HepG2 (cell line): Measurements from ENCODE around the gene SOSTDC1. TPM values are rescaled to one million over a fixed set of nuclear protein-coding genes. Genes with fewer than 3 reads are reported as not detected.

ENCODE experiments used
- ATF1 ChIP-seq: IDR thresholded peaks from 2 replicates; pipeline ENCODE4 v1.6.1; 2016; ENCODE audit warnings: mild to moderate bottlenecking, control low read depth
- GFI1 ChIP-seq: sonication (generic); formaldehyde crosslinking; IDR thresholded peaks from 2 replicates; pipeline ENCODE4 v1.5.0; 2020; ENCODE audit warnings: missing genetic modification reagents, mild to moderate bottlenecking, borderline replicate concordance
- NFE2L1 ChIP-seq: sonication (generic); formaldehyde crosslinking; IDR thresholded peaks from 2 replicates; pipeline ENCODE4 v1.4.0; 2020; ENCODE audit warnings: missing genetic modification reagents, mild to moderate bottlenecking, borderline replicate concordance
- RBFOX2 ChIP-seq: fragments of 200-400 bp; formaldehyde crosslinking; IDR thresholded peaks from 2 replicates; pipeline ENCODE4 v1.6.1; 2017; ENCODE audit warnings: low read depth, mild to moderate bottlenecking, low read length
- YEATS4 ChIP-seq: sonication (generic); formaldehyde crosslinking; IDR thresholded peaks from 2 replicates; pipeline ENCODE4 v1.4.0; 2020; ENCODE audit warnings: missing genetic modification reagents, borderline replicate concordance
- ZBTB7A ChIP-seq: sonication (generic); formaldehyde crosslinking; IDR thresholded peaks from 2 replicates; pipeline ENCODE4 v1.8.0; 2022; ENCODE audit warnings: mild to moderate bottlenecking, missing genetic modification reagents
- polyA plus RNA-seq, 8 experiments: library from polyadenylated mRNA; depleted of rRNA in 3 of 8; stranded (reverse) in 7 of 8; unstranded in 1 of 8; fragments of >200 nt; fragmentation: Illumina TruSeq in 4 of 8; extraction: Trizol in 4 of 8; gene quantifications; 2 replicates each; pipeline versions ENCODE4 v1.2.1 to v1.2.3, GENCODE V29; 2011 to 2016; ENCODE audit warnings: low read depth in 4 of 8, missing spikeins in 1 of 8, mixed read lengths in 1 of 8; ENCODE audit not compliant: insufficient read depth in 1 of 8
- total RNA-seq, 5 experiments: library from RNA; depleted of rRNA; stranded (reverse); fragments of >200 nt; fragmentation: Illumina TruSeq; extraction: Trizol; gene quantifications; 2 replicates each; pipeline ENCODE4 v1.2.3, GENCODE V29; 2016; ENCODE audit warnings: low read depth in 1 of 5
- TF ChIP-seq, protein P1 (sequence below), 2 experiments: sonication (generic) in 1 of 2; formaldehyde crosslinking in 1 of 2; IDR thresholded peaks; 2 replicates each; pipeline versions ENCODE4 v1.5.1 to v1.6.1; 2011 to 2020; ENCODE audit warnings: borderline replicate concordance in 1 of 2, low read depth in 1 of 2, low read length in 1 of 2, mild to moderate bottlenecking in 1 of 2, missing genetic modification reagents in 1 of 2, moderate library complexity in 1 of 2
- TF ChIP-seq, protein P2 (sequence below): sonication (generic); formaldehyde crosslinking; IDR thresholded peaks from 2 replicates; pipeline ENCODE4 v1.4.0; 2020; ENCODE audit warnings: missing genetic modification reagents, low read depth, mild to moderate bottlenecking, borderline replicate concordance
- TF ChIP-seq, protein P3 (sequence below): sonication (generic); formaldehyde crosslinking; IDR thresholded peaks from 2 replicates; pipeline ENCODE4 v1.4.0; 2020; ENCODE audit warnings: mild to moderate bottlenecking, low read depth, missing genetic modification reagents
- TF ChIP-seq, protein P4 (sequence below): sonication (generic); formaldehyde crosslinking; IDR thresholded peaks from 2 replicates; pipeline ENCODE4 v1.5.0; 2020; ENCODE audit warnings: missing genetic modification reagents
- TF ChIP-seq, protein P5 (sequence below): sonication (generic); formaldehyde crosslinking; IDR thresholded peaks from 2 replicates; pipeline ENCODE4 v1.8.0; 2022; ENCODE audit warnings: missing genetic modification reagents, mild to moderate bottlenecking, borderline replicate concordance
- TF ChIP-seq, protein P6 (sequence below): sonication (generic); formaldehyde crosslinking; IDR thresholded peaks from 2 replicates; pipeline ENCODE4 v1.4.0; 2020; ENCODE audit warnings: missing genetic modification reagents

SOSTDC1 gene
- total and polyA plus RNA-seq, 2 of the 13 experiments (the other 11 are each of a cell fraction or from before 2014, with no cell fraction given): not detected

DNA sequence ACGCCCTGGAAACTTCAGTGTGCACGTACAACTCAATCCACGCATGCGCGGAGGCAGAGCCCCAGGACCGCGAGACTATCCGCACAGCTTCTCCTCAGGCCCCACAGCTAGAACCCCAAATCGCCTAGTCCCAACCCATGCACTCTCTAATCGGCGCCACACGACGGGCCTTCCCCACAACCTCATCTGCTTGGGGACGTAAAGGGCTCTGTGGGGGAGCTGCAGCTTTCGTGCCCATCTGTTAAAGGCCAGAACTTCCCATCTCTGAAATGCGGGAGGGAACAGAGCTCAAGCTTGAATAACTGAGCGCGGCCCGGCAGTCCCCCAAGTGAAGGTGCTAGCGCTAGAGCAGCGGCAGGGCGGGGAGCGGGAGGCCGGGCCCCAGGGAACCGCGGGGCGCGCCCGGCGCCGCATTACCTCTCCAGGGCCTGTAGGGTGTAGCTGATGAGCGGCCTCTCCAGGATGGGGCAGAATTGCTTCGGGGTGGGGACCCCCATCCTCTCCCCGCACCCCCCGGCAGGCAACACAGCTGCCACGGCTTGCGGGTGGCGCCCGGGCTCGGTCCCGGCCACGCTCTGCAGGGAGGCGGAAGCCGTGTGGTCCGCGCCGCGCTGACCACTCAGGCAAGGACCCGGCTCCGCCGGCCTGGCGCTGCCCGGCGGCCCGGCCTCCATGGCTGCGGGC lies 44.7 kb downstream of the SOSTDC1 start (continued):
- TF ChIP-seq GFI1 (CRISPR knock-in tag) (no peak; the same call in 1 of the 2 replicates), NFE2L1 (CRISPR knock-in tag) (0 out of 2 replicates have a peak, but pooled peaks have one; percentile 27), RBFOX2 (peak; percentile 82), ZBTB7A (CRISPR knock-in tag) (no peak; the same call in 1 of the 2 replicates), ATF1 (CRISPR knock-in tag) (no peak), YEATS4 (CRISPR knock-in tag) (peak; percentile 60; the same call in 1 of the 2 replicates)
- TF ChIP-seq, protein P1, sequence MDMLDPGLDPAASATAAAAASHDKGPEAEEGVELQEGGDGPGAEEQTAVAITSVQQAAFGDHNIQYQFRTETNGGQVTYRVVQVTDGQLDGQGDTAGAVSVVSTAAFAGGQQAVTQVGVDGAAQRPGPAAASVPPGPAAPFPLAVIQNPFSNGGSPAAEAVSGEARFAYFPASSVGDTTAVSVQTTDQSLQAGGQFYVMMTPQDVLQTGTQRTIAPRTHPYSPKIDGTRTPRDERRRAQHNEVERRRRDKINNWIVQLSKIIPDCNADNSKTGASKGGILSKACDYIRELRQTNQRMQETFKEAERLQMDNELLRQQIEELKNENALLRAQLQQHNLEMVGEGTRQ (IDR thresholded peaks at IDR 0.05; ENCODE audit: low read depth, low read length): no peak
- TF ChIP-seq, protein P1 (CRISPR knock-in tag; IDR thresholded peaks at IDR 0.05; ENCODE audit: borderline replicate concordance): no peak
- TF ChIP-seq, protein P2, sequence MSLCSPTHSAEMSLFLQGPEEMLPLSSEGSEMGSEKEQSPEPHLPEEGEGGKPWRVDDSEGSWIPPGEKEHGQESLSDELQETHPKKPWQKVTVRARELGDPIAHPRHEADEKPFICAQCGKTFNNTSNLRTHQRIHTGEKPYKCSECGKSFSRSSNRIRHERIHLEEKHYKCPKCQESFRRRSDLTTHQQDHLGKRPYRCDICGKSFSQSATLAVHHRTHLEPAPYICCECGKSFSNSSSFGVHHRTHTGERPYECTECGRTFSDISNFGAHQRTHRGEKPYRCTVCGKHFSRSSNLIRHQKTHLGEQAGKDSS (CRISPR knock-in tag): no peak; the same call in 1 of the 2 replicates
- TF ChIP-seq, protein P3, sequence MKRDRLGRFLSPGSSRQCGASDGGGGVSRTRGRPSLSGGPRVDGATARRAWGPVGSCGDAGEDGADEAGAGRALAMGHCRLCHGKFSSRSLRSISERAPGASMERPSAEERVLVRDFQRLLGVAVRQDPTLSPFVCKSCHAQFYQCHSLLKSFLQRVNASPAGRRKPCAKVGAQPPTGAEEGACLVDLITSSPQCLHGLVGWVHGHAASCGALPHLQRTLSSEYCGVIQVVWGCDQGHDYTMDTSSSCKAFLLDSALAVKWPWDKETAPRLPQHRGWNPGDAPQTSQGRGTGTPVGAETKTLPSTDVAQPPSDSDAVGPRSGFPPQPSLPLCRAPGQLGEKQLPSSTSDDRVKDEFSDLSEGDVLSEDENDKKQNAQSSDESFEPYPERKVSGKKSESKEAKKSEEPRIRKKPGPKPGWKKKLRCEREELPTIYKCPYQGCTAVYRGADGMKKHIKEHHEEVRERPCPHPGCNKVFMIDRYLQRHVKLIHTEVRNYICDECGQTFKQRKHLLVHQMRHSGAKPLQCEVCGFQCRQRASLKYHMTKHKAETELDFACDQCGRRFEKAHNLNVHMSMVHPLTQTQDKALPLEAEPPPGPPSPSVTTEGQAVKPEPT: peak; percentile 49; the same call in 1 of the 2 replicates
- TF ChIP-seq, protein P4, sequence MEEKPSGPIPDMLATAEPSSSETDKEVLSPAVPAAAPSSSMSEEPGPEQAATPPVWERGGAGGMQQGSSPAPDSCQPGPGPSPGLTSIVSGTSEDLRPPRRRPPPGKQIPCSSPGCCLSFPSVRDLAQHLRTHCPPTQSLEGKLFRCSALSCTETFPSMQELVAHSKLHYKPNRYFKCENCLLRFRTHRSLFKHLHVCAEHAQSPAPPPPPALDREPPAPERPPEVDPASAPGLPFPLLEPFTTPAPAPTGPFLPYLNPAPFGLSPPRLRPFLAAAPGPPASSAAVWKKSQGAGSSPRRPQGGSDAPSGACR (CRISPR knock-in tag): no peak
- TF ChIP-seq, protein P5, sequence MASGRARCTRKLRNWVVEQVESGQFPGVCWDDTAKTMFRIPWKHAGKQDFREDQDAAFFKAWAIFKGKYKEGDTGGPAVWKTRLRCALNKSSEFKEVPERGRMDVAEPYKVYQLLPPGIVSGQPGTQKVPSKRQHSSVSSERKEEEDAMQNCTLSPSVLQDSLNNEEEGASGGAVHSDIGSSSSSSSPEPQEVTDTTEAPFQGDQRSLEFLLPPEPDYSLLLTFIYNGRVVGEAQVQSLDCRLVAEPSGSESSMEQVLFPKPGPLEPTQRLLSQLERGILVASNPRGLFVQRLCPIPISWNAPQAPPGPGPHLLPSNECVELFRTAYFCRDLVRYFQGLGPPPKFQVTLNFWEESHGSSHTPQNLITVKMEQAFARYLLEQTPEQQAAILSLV (CRISPR knock-in tag): peak; percentile 36; the same call in 1 of the 2 replicates
- TF ChIP-seq, protein P6, sequence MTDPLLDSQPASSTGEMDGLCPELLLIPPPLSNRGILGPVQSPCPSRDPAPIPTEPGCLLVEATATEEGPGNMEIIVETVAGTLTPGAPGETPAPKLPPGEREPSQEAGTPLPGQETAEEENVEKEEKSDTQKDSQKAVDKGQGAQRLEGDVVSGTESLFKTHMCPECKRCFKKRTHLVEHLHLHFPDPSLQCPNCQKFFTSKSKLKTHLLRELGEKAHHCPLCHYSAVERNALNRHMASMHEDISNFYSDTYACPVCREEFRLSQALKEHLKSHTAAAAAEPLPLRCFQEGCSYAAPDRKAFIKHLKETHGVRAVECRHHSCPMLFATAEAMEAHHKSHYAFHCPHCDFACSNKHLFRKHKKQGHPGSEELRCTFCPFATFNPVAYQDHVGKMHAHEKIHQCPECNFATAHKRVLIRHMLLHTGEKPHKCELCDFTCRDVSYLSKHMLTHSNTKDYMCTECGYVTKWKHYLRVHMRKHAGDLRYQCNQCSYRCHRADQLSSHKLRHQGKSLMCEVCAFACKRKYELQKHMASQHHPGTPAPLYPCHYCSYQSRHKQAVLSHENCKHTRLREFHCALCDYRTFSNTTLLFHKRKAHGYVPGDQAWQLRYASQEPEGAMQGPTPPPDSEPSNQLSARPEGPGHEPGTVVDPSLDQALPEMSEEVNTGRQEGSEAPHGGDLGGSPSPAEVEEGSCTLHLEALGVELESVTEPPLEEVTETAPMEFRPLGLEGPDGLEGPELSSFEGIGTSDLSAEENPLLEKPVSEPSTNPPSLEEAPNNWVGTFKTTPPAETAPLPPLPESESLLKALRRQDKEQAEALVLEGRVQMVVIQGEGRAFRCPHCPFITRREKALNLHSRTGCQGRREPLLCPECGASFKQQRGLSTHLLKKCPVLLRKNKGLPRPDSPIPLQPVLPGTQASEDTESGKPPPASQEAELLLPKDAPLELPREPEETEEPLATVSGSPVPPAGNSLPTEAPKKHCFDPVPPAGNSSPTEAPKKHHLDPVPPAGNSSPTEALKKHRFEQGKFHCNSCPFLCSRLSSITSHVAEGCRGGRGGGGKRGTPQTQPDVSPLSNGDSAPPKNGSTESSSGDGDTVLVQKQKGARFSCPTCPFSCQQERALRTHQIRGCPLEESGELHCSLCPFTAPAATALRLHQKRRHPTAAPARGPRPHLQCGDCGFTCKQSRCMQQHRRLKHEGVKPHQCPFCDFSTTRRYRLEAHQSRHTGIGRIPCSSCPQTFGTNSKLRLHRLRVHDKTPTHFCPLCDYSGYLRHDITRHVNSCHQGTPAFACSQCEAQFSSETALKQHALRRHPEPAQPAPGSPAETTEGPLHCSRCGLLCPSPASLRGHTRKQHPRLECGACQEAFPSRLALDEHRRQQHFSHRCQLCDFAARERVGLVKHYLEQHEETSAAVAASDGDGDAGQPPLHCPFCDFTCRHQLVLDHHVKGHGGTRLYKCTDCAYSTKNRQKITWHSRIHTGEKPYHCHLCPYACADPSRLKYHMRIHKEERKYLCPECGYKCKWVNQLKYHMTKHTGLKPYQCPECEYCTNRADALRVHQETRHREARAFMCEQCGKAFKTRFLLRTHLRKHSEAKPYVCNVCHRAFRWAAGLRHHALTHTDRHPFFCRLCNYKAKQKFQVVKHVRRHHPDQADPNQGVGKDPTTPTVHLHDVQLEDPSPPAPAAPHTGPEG: peak; percentile 75
- TF ChIP-seq, all 625 proteins: peak for 176
